ENCODE results near the gene BCL11B. TPM values are rescaled to one million over a fixed set of nuclear protein-coding genes. Genes with fewer than 3 reads are reported as not detected.

Gene BCL11B
- total RNA-seq, 1 experiment from 2014 or later = 0.24 TPM

GRCh38 chr14:99273766-99274345 lies 1.9 kb upstream of the BCL11B start:
- Mint-ChIP-seq H3K27ac (ENCODE audit: unreplicated experiment) (no peak overlapping the region), H3K27me3 (ENCODE audit: unreplicated experiment) (peaks cover 93% of the 10 kb centered on the region), H3K9me3 (ENCODE audit: low read depth, unreplicated experiment) (no peaks in the 10 kb centered on the region), H3K4me3 (ENCODE audit: low read depth, unreplicated experiment) (peak overlapping the region; percentile 70), H3K36me3 (ENCODE audit: insufficient read depth, unreplicated experiment) (peaks cover 26% of the 10 kb centered on the region), H3K4me1 (ENCODE audit: low read depth, unreplicated experiment) (peaks cover 15% of the 10 kb centered on the region)
- no TSS peak for BruUV-seq (replicated peaks)
- intact Hi-C loops (cut with micrococcal nuclease; ENCODE audit: unreplicated experiment) = loop anchor here (1.0 to 10.0 kb wide), 2 partner anchors 44 to 299 kb away; no protein-coding TSS in a partner anchor
- no peak for TF ChIP-seq CTCF (IDR thresholded peaks at IDR 0.05; ENCODE audit: unreplicated experiment)
- CTCF ChIA-PET = interaction anchor here (1.9 kb wide), 1 partner anchor 142 kb away, joined by 6 read pairs; no protein-coding TSS in a partner anchor
- DNase-seq = peak; percentile 29

GRCh38 chr14:99272899-99273765 lies 1.1 kb upstream of the BCL11B start:
- no TSS peak for BruUV-seq (replicated peaks)
- Mint-ChIP-seq H3K4me1 (ENCODE audit: low read depth, unreplicated experiment) (peaks cover 21% of the 10 kb centered on the region), H3K27ac (ENCODE audit: unreplicated experiment) (no peak overlapping the region), H3K27me3 (ENCODE audit: unreplicated experiment) (peaks cover 93% of the 10 kb centered on the region), H3K9me3 (ENCODE audit: low read depth, unreplicated experiment) (no peaks in the 10 kb centered on the region), H3K36me3 (ENCODE audit: insufficient read depth, unreplicated experiment) (peaks cover 26% of the 10 kb centered on the region), H3K4me3 (ENCODE audit: low read depth, unreplicated experiment) (peak overlapping the region; percentile 70)
- TF ChIP-seq CTCF (IDR thresholded peaks at IDR 0.05; ENCODE audit: unreplicated experiment) = no peak
- intact Hi-C loops (cut with micrococcal nuclease; ENCODE audit: unreplicated experiment) = loop anchor here (1.0 to 10.0 kb wide), 3 partner anchors 45 to 298 kb away; no protein-coding TSS in a partner anchor
- CTCF ChIA-PET = no interaction called here
- DNase-seq = peak; percentile 22

- no peak for TF ChIP-seq CTCF (IDR thresholded peaks at IDR 0.05; ENCODE audit: unreplicated experiment)
- Mint-ChIP-seq H3K36me3 (ENCODE audit: insufficient read depth, unreplicated experiment) (peaks cover 26% of the 10 kb centered on the region), H3K9me3 (ENCODE audit: low read depth, unreplicated experiment) (no peaks in the 10 kb centered on the region), H3K27ac (ENCODE audit: unreplicated experiment) (no peak overlapping the region), H3K27me3 (ENCODE audit: unreplicated experiment) (peaks cover 93% of the 10 kb centered on the region), H3K4me3 (ENCODE audit: low read depth, unreplicated experiment) (peak overlapping the region; percentile 70), H3K4me1 (ENCODE audit: low read depth, unreplicated experiment) (peaks cover 21% of the 10 kb centered on the region)
- BruUV-seq (replicated peaks) = no TSS peak
- no peak for DNase-seq
- intact Hi-C loops (cut with micrococcal nuclease; ENCODE audit: unreplicated experiment) = loop anchor here (1.0 to 10.0 kb wide), 2 partner anchors 143 to 298 kb away; no protein-coding TSS in a partner anchor
- CTCF ChIA-PET = no interaction called here
These were observed 568 bp upstream of the BCL11B start for GRCh38 chr14:99272632-99272898.

- H3K4me3 Mint-ChIP-seq (ENCODE audit: low read depth, unreplicated experiment) = peak overlapping the region; percentile 70
- peaks cover 30% of the 10 kb centered on the region for H3K4me1 Mint-ChIP-seq (ENCODE audit: low read depth, unreplicated experiment)
- no peaks in the 10 kb centered on the region for H3K9me3 Mint-ChIP-seq (ENCODE audit: low read depth, unreplicated experiment)
- intact Hi-C loops (cut with micrococcal nuclease; ENCODE audit: unreplicated experiment) = loop anchor here (10.0 kb wide), 1 partner anchor 297 kb away; no protein-coding TSS in a partner anchor
- TF ChIP-seq CTCF (IDR thresholded peaks at IDR 0.05; ENCODE audit: unreplicated experiment) = no peak
- CTCF ChIA-PET = interaction anchor here (0.7 kb wide), 1 partner anchor 145 kb away, joined by 3 read pairs; no protein-coding TSS in a partner anchor
- peaks cover 93% of the 10 kb centered on the region for H3K27me3 Mint-ChIP-seq (ENCODE audit: unreplicated experiment)
- no peak overlapping the region for H3K27ac Mint-ChIP-seq (ENCODE audit: unreplicated experiment)
- no peak for DNase-seq
- no TSS peak for BruUV-seq (replicated peaks)
- peaks cover 26% of the 10 kb centered on the region for H3K36me3 Mint-ChIP-seq (ENCODE audit: insufficient read depth, unreplicated experiment)
These were observed 616 bp downstream of the BCL11B start for GRCh38 chr14:99271221-99271941.
